Stimulated activated naive CD4-positive, alpha-beta T cell treated with Interleukin-2 at 50 U/mL for 16 hours (primary cell): ENCODE measurements around the gene GSAP.
"Not testable (repeated sequence)": the region's sequence is repeated elsewhere in the genome, so short reads cannot be mapped to it uniquely, and the experiment has no call there.

Source experiments
- DNase-seq: peaks from one replicate; lab custom pipeline; 2025; lab: John Stamatoyannopoulos, UW

GSAP gene

GRCh38 chr7:77282897-77283296, 133.3 kb downstream of the GSAP start:
- DNase-seq, result no peak

GRCh38 chr7:77281780-77282478, 134.2 kb downstream of the GSAP start:
- no peak for DNase-seq

GRCh38 chr7:77276120-77276519, 140.0 kb downstream of the GSAP start:
- no peak for DNase-seq

GRCh38 chr7:77275663-77276062, 140.5 kb downstream of the GSAP start:
- not testable (repeated sequence) for DNase-seq

GRCh38 chr7:77271766-77272165, 144.4 kb downstream of the GSAP start:
- no peak for DNase-seq

- no peak for DNase-seq
Observed at GRCh38 chr7:77270094-77270480, 146.1 kb downstream of the GSAP start.

GRCh38 chr7:77269360-77270093, 146.6 kb downstream of the GSAP start:
- no peak for DNase-seq

GRCh38 chr7:77266291-77266794, 149.8 kb downstream of the GSAP start:
- DNase-seq, result no peak

- DNase-seq, result no peak
Observed at GRCh38 chr7:77265666-77266065, 150.5 kb downstream of the GSAP start.

GRCh38 chr7:77262316-77262715, 153.8 kb downstream of the GSAP start:
- no peak for DNase-seq
